Spleen (tissue), 11 donors: Measurements from ENCODE around the gene NPY2R. TPM values are rescaled to one million over a fixed set of nuclear protein-coding genes. Genes with fewer than 3 reads are reported as not detected.

ENCODE experiments used
- DNase-seq: peaks from one replicate; pipeline ENCODE4 v3.0.0-alpha.2; 2020
- H3K27ac ChIP-seq, 8 donors: fragments of 200-600 bp; sonication (generic) in 7 of 8; 1 replicate in 4 of 8; 2 replicates in 4 of 8; pipeline versions ENCODE4 v1.5.0 to v1.8.0; 2016 to 2021; ENCODE audit warnings: inconsistent platforms in 4 of 8, mild to moderate bottlenecking in 4 of 8, moderate library complexity in 1 of 8
- H3K27me3 ChIP-seq, 7 donors: fragments of 200-600 bp; sonication (generic) in 6 of 7; replicated peaks in 1 of 7; 1 replicate in 4 of 7; 2 replicates in 3 of 7; pipeline versions ENCODE4 v1.5.0 to v1.8.0; 2016 to 2021; ENCODE audit warnings: inconsistent platforms in 3 of 7, mild to moderate bottlenecking in 1 of 7
- H3K36me3 ChIP-seq, 6 donors: fragments of 200-600 bp; sonication (generic) in 5 of 6; 1 replicate in 4 of 6; 2 replicates in 2 of 6; pipeline versions ENCODE4 v1.5.0 to v1.8.0; 2016 to 2021; ENCODE audit warnings: inconsistent platforms in 2 of 6
- H3K4me1 ChIP-seq, 6 donors: fragments of 200-600 bp; sonication (generic) in 5 of 6; 1 replicate in 3 of 6; 2 replicates in 3 of 6; pipeline versions ENCODE4 v1.5.0 to v1.8.0; 2016 to 2021; ENCODE audit warnings: inconsistent platforms in 3 of 6
- H3K4me3 ChIP-seq, 8 donors: fragments of 200-600 bp; sonication (generic) in 7 of 8; 1 replicate in 4 of 8; 2 replicates in 4 of 8; pipeline versions ENCODE4 v1.5.0 to v1.8.0; 2016 to 2021; ENCODE audit warnings: inconsistent platforms in 4 of 8, mild to moderate bottlenecking in 4 of 8, moderate library complexity in 2 of 8
- H3K9me3 ChIP-seq, 8 donors: fragments of 200-600 bp; sonication (generic) in 7 of 8; 1 replicate in 4 of 8; 2 replicates in 4 of 8; pipeline versions ENCODE4 v1.5.0 to v1.8.0; 2016 to 2021; ENCODE audit warnings: inconsistent platforms in 4 of 8
- CTCF ChIP-seq, 11 experiments: fragments of 200-600 bp in 7 of 11; fragments of 450-650 bp in 4 of 11; sonication (generic) in 4 of 11; IDR thresholded peaks in 8 of 11; conservative IDR thresholded peaks in 3 of 11; 1 replicate in 7 of 11; 2 replicates in 4 of 11; pipeline versions ENCODE4 v1.4.0 to v1.8.0; 2016 to 2021; ENCODE audit warnings: antibody characterized with exemption in 11 of 11, inconsistent platforms in 4 of 11, mild to moderate bottlenecking in 1 of 11
- POLR2A ChIP-seq, 3 donors: fragments of 450-650 bp; IDR thresholded peaks; one replicate each; pipeline ENCODE4 v1.5.1; 2017; ENCODE audit warnings: antibody characterized with exemption in 3 of 3, mild to moderate bottlenecking in 1 of 3
- POLR2AphosphoS5 ChIP-seq, 3 donors: sonication (generic); formaldehyde crosslinking; IDR thresholded peaks; one replicate each; pipeline ENCODE4 v1.5.1; 2017; ENCODE audit warnings: antibody characterized with exemption in 3 of 3
- WGBS, 5 donors: extraction: QIAGEN DNeasy Blood & Tissue Kit in 3 of 5; methylation state at CpG; one replicate each; pipeline versions ENCODE4 v1.1.5 to v1.1.7; 2013 to 2018; 5-methylcytosine and 5-hydroxymethylcytosine counted together
- intact Hi-C: fragments of 100-400 bp; cut with DNase I; formaldehyde crosslinking; loops from one replicate; pipeline ENCODE4 v1.15.0; 2023; ENCODE audit warnings: low total_unique reads
- polyA plus RNA-seq, 3 donors: library from polyadenylated mRNA; stranded (reverse); fragments of 200-250 nt; gene quantifications; one replicate each; pipeline ENCODE4 v1.2.1, GENCODE V29; 2013
- total RNA-seq, 7 donors: library from RNA; depleted of rRNA in 3 of 7; stranded (reverse); fragments of >200 nt in 3 of 7; fragmentation: NEBNext Ultra II Directional in 4 of 7; extraction: Animal tissue kit (Norgen Biotek cat#: 25700) in 4 of 7; gene quantifications; one replicate each; pipeline versions ENCODE4 v1.1.0 to v1.2.1, GENCODE V29; 2016 to 2021
- donor health status: healthy with polysubstance abuse.
- donor health status: DM: no; HTN: no; CAD: no; lungs with moderate emphysema.
- donor health status: DM: no; HTN: no; CAD: no.
- donor health status: Bipolar disorder and iron deficiency.
- donor health status: healthy.
- donor health status: DM: no; HTN: no; CAD: no.
- donor health status: DM: yes; HTN: yes; CAD: no.

The NPY2R gene
- total and polyA plus RNA-seq, 10 donors = 0.02 to 1.5 (median 0.03) TPM; not detected in 7

DNA sequence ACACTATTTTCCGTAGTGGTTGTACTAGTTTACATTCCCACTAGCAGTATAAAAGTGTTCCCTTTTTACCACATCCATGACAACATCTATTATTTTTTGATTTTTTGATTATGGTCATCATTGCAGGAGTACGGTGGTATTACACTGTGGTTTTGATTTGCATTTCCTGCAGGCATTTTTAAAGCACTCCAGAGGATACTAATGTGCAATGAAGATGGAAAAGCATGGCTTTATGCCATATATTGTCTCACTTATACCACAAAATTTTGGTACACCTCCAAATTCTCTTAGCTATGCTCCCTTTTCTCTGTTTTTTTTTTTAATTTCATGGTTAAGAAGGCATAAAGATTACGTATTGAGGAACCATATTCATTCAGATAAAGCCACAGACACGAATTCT lies 35.1 kb upstream of the NPY2R start:
- intact Hi-C loops = no loop called here
- H3K27me3 ChIP-seq = no peaks in the 10 kb centered on the region
- no peak for DNase-seq
- 64 to 78% (median 71%) methylated on average over 4 of the region's 4 CpGs for WGBS, 5 donors
- no peak for TF ChIP-seq CTCF (IDR thresholded peaks at IDR 0.05 in 8 of 11, conservative IDR thresholded peaks at IDR 0.05 in 3 of 11)
- TF ChIP-seq POLR2A (IDR thresholded peaks at IDR 0.05) = no peak
- no peak for TF ChIP-seq POLR2AphosphoS5 (IDR thresholded peaks at IDR 0.05)
- H3K4me3 ChIP-seq = no peak overlapping the region
- peaks cover 0 to 14% (median 5%) of the 10 kb centered on the region in 8 donors for H3K9me3 ChIP-seq
- H3K36me3 ChIP-seq = no peaks in the 10 kb centered on the region
- no peaks in the 10 kb centered on the region for H3K4me1 ChIP-seq
- H3K27ac ChIP-seq = no peak overlapping the region

- Histone ChIP-seq H3K27me3 (no peaks in the 10 kb centered on the region), H3K4me1 (no peaks in the 10 kb centered on the region), H3K36me3 (no peaks in the 10 kb centered on the region), H3K27ac (no peak overlapping the region), H3K4me3 (no peak overlapping the region), H3K9me3 (peaks cover 0 to 12% (median 2%) of the 10 kb centered on the region in 8 donors)
- 87 to 94% (median 89%) methylated on average over 1 of the region's 1 CpG for WGBS, 5 donors
- no peak for TF ChIP-seq POLR2AphosphoS5 (IDR thresholded peaks at IDR 0.05)
- no peak for TF ChIP-seq CTCF (IDR thresholded peaks at IDR 0.05 in 8 of 11, conservative IDR thresholded peaks at IDR 0.05 in 3 of 11)
- no peak for TF ChIP-seq POLR2A (IDR thresholded peaks at IDR 0.05)
- intact Hi-C loops = no loop called here
- no peak for DNase-seq
Measured at GRCh38 chr4:155174668-155175067, 33.8 kb upstream of the NPY2R start.

GRCh38 chr4:155179216-155179615 lies 29.2 kb upstream of the NPY2R start:
- Histone ChIP-seq H3K4me3 (no peak overlapping the region), H3K27ac (no peak overlapping the region), H3K9me3 (peaks cover 0 to 7% (median 0%) of the 10 kb centered on the region in 8 donors), H3K27me3 (no peaks in the 10 kb centered on the region), H3K36me3 (no peaks in the 10 kb centered on the region), H3K4me1 (no peaks in the 10 kb centered on the region)
- TF ChIP-seq CTCF (IDR thresholded peaks at IDR 0.05 in 8 of 11, conservative IDR thresholded peaks at IDR 0.05 in 3 of 11) = no peak
- TF ChIP-seq POLR2AphosphoS5 (IDR thresholded peaks at IDR 0.05) = no peak
- no peak for TF ChIP-seq POLR2A (IDR thresholded peaks at IDR 0.05)
- no peak for DNase-seq
- intact Hi-C loops = no loop called here
- 67 to 85% (median 78%) methylated on average over 2 of the region's 2 CpGs for WGBS, 5 donors

GRCh38 chr4:155186972-155187371 lies 21.5 kb upstream of the NPY2R start:
- H3K4me1 ChIP-seq = no peaks in the 10 kb centered on the region
- no peaks in the 10 kb centered on the region for H3K36me3 ChIP-seq
- no peaks in the 10 kb centered on the region for H3K27me3 ChIP-seq
- intact Hi-C loops = no loop called here
- no peak overlapping the region for H3K27ac ChIP-seq
- no peak for DNase-seq
- no peaks in the 10 kb centered on the region for H3K9me3 ChIP-seq
- H3K4me3 ChIP-seq = no peak overlapping the region
- TF ChIP-seq POLR2AphosphoS5 (IDR thresholded peaks at IDR 0.05) (no peak), POLR2A (IDR thresholded peaks at IDR 0.05) (no peak), CTCF (IDR thresholded peaks at IDR 0.05 in 8 of 11, conservative IDR thresholded peaks at IDR 0.05 in 3 of 11) (no peak)
- WGBS, 5 donors = 76 to 85% (median 81%) methylated on average over 2 of the region's 2 CpGs
